Left renal pelvis (tissue), 4 donors: ENCODE data around the gene ZBTB20. TPM values are rescaled to one million over a fixed set of nuclear protein-coding genes. Genes with fewer than 3 reads are reported as not detected.

Experiments
- DNase-seq, 4 donors: peaks; one replicate each; pipeline ENCODE4 v3.0.0-alpha.2; 2013; ENCODE audit warnings: low read depth in 4 of 4, low spot score in 3 of 4
- polyA plus RNA-seq, 4 donors: library from polyadenylated mRNA; unstranded; fragments of 120-200 nt; gene quantifications; one replicate each; pipeline ENCODE4 v1.2.1, GENCODE V29; 2013; ENCODE audit not compliant: insufficient read length in 4 of 4

ZBTB20 gene
- polyA plus RNA-seq, 4 donors: 4.8 to 6.6 (median 5.4) TPM

DNA sequence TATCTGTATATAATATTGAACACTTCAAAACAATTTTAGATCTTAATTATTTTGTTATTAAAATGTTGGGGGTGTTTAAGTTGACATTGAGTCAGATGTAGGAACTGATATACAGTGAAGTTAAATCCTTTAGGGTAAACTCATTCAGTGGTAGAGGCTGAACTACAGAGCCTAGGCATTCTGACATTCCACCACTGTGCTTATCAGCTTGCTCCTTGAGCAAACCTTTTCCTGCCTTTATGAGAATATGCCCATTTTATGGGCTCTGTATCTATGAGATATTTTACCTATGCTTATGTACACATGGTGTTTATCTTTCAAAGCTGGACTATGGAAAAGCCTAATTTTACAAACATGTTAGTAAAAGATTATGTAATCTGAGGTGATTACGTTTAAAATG, 407.5 kb downstream of the ZBTB20 start:
- no peak for DNase-seq

DNA sequence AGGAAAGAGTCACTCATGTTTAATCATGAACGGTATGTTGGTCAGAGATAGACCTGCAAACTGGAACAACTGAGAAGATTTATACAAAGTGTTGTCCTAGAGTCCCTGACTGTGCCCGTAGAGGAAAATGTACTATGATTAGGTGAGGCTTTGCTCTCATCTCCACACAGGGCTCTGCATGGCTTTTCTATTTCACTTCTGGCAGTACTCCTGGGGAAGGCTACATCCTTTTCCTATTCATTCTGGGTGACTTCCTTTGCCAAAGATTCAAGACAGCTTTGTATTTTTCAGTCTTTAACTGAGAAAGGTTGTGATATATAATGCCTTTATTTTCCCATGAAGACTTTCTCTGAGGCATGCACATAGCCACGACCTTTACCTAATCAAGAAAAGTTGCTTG, 414.7 kb downstream of the ZBTB20 start:
- DNase-seq: no peak

DNA sequence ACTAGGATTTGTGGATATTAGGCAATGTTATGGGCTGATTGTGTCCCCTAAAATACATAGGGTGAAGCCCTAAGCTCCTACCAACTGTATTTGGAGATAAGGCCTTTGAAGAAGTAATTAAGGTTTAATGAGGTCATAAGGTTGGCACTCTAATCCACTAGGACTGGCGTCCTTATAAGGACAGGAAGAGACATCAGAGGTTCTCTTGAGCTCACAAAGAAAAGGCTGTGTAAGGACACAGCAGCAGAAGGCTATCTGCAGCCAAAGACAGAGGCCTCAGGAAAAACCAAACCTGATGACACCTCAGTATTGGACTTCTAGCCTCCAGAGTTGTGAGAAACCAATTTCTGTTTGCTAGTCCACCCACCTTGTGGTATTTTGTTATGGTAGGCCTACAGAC, 416.7 kb downstream of the ZBTB20 start:
- no peak for DNase-seq

DNA sequence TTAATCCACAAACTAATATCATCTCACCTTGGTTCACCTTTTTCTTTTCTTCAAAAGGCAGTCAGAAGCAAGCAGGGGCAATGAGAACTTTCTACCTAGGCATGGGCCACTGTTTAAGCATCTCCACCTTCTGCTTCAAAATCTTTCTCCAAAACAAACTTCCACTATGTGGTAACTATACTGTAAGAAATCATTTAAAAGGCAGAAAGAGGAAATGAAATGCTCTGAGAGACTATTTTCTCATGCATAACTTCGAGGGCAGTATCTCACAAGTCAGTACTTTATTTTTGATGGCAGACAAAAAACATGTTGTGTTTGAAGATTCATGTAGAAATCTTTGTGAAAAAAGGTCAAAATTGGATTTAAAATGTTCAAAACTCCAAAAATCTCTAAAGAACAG, 419.7 kb downstream of the ZBTB20 start:
- DNase-seq: no peak

DNA sequence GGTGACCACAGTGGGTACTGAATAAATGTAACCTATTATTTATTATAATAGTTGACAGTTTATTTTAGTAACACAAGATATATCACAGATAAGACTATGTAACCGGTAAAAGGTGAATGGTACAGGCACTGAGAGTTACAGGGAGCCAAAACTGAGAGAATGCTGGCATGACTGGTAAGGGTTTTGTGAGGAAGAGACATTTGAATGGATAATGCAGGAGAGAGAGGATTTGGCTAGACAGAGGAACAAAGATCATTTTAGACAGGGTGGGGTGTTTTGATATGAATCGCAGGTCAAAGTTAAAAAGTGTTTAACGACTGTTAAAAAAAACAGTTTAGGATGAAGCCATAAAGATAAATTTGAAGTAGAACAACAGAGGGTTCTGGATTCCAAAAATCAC, 421.1 kb downstream of the ZBTB20 start:
- DNase-seq: no peak

DNA sequence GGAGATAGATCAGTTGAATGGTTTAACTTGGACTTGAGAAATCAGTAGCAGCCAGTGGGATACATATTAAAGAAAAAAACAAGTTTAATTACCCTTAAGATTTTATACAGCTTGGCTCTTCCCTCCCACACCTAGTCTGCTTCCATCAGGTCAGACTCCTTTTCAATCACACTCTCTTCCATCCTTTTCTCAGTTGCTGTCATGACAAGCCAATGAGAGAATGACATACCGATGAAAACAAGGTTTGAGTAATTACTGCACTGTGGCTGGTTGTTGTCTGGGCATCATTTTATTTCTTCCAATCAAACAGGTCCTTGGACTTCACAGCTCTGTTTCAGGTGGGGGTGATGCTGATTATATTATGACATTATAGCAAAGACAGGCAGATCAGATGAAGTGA, 424.6 kb downstream of the ZBTB20 start:
- DNase-seq: no peak

DNA sequence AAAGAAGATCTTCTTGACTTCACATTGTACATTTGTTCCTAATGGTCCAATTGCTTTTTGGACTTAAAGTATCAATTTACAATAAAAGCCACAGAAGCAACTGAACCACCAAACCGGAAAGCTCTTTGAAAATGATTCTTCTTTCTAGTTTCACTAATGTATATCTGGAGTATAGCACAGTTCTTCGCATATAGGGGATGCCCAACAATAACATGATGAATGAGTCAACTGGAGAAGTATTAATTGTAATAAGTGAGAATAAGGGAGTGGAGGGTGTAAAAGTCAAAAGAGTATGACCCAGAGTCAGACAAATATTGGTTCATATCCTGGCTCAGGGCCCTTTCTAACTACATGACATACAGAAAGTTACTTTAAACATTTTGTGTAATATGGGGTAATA, 425.2 kb downstream of the ZBTB20 start:
- DNase-seq: no peak

DNA sequence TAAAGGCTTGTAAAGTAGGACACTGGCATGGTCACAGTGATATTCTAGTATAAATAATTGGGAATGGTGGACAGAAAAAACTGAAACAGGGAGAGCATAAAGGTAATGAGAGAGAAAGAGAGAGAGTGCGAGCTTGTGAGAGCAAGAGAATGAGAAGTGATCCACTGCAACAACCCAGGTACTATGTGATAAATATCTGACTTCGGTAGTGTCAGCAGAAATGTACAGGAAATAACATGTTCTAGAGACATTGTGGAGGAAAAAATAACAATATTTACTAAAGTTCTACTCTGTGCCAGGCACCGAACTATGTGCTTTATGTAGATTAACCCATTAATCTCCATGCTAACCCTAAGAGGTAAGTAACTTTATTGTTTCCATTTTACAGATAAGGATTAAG, 425.9 kb downstream of the ZBTB20 start:
- no peak for DNase-seq

DNA sequence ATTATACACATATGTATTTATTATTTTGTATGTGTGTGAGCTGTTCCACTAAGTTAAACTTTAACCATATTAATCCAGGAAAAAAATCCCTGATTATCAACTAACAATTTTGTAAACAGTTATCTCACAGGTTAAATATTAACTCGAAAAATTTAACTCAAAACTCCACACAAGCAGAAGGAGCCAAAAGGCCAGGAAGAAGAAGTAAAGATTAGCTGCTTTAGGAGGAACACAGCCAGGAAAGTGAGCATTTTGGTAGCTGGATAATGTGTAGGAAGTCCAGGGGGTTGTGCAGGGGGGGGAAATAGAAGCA, 428.2 kb downstream of the ZBTB20 start:
- peak in 1 of 4 donors; percentile 32 for DNase-seq

DNA sequence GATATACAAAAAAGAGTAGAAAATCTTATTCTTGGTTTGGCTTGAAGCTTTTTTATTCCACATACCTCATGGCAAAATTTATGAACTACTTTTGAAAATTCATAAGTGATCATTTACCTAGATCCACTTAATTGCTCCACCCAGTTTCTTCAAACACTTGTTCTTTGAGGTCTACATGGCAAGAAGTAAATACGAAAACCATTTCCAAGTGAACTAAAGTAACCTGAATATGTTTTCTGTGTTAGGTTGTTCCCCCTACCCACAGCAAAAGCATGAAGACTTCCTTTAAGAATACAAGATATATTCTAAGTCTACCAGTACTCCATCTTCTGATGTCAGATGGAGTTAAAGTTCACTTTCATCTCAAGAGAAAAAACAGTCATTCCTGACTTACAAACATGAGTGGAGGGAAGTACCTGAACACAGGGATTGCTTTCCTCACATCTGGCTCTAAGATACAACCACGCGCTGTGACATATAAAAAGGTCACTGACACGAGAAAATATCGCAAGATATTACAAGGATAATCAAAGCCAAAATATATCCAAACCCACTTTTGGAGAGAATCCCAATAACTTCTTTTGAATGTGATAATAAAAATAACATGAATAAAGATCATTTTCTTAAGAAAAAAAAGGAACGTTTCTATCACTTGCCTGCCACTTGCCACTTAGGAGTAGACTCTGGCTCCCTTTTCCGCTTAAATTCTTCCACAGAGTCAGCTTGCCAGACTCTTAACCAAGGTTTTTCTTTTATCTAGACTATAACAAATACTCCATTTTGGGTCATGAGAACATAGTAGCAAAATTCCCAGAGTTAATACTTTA, 428.8 kb downstream of the ZBTB20 start:
- DNase-seq: no peak

DNA sequence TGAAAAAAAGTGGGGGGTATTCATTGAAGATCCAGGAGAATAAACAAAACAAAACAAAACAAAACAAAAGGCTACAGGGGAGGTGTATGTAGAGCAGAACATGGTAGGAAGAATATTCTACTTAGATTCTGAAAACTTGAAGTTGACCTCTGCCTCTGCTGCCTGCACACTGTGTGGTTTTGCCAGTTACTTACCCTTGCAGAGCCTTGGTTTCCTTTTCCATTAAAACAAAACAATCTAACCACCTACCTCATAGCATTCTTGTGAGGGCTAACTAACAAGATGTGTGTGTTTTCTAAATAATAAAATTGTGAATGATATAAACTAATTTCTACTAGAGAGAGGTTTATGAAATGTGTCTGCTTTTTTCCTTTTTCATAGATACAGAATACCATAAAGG, 430.2 kb downstream of the ZBTB20 start:
- DNase-seq: no peak

DNA sequence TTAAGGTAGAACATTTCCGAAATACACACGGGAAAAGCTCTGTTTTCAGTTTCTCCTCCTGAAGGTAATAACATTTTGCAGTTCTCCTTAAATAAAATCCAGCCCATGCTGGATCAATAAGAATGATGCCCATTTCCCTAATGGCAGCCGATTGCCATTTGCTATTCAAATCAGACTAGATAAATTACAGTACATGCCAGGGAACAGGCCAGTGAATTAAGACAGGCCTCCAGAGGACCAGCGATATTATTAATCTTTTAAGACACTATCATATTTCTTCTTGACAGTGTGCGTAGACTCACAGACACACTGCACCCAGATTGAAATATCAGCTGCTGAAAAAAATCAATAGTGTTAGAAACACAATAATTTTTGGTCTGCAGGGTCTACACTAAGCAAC, 431.0 kb downstream of the ZBTB20 start:
- DNase-seq: no peak

DNA sequence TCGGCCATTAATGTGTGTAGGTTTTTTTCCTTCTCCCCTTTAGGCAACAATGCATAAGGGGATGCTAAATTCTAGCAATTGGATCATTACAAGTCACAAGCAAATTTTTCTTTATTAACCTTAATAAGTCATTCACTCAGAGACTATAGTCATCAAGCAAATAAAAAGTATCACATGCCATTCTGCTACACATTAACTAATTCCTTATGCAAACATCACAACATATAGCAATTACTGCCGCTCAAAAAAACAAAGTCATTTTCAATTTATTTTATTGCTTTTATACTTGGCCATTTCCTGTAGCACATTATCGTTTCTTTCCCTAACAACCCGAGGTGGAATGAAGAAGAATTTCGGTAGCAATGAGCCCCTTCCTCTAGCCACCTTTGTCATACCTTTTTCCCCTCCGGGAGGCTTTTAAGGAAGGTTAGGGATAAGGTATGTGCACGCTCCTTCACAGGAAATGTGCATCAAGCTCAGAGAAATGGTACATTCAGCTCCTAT, 432.1 kb downstream of the ZBTB20 start:
- no peak for DNase-seq

DNA sequence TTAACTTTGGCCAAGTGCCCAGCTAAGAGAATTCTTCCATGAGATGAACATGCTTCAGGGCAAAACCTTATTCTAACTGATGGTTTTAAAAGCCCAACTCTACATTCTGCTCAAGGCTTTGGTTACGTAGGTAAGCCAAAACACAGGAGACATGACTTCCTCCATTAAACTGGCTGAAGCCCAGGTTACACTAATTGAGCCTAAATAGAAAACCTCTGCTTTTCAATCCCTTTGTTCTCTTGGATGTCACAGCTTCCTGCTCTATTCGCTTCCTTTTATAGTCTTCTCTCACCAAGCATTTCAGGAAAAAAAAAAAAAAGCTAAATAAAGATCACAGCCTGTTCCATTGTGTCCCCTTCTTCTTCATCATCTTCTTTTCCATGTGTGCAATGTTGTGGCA, 432.9 kb downstream of the ZBTB20 start:
- DNase-seq: no peak

DNA sequence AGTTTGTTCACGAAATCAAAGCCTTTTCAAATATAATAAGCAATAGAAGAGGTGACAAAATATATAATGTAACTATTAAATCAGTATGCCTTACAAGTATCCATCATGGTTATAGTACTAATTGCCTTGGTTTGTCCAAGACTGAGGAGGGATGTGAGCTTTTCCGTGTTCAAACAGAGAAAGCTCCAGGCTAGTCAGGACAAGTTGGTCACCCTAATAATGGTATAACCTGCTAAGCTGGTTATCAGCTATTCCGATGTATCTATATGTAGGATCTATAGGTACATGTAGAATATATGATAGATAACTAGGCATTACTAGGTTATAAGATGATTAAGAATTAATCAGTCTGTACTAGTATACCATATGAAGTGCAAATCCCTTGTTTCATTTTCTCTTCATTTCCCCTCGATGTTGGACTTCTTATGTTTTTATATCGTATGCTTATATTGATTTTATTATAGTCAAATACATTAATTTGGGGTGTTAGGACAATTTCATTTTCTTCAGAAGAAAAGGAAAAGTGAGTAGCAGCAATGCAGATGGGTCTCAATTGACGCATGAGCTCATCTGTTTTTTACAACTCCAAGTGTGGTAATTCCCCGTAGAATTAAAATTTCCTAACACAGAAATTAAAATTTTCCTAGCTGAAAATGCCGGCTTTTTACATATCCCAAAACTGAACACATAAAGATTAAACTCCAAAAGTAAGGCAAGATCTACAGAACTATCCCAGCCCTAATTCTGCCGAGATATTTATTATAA, 434.2 kb downstream of the ZBTB20 start:
- DNase-seq: no peak

DNA sequence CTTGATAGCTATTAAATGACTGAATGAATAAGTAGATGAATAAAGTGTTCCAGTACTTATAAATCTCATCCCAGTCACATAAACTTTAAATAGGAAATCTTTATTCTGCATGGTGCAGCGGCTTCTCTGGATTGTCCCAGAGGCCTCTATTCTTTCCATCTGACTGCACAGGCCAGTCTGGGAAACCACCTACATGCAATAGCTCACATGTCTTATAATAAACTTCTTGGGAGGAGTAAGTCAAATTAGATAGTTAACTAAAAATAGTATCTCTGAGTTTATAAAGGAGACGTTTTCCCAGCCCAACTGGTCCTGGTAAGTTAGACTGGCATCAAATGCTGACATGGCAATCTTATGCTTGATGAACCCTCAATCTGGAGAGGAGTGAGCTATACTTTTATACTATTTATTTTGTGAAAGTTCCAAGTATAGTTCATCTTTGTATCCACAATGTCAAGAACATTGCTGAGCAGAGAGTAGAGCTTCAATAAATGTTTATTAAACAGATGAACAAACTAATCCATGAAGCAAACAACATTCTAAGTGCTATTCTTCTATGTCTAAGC, 435.7 kb downstream of the ZBTB20 start:
- DNase-seq: no peak

DNA sequence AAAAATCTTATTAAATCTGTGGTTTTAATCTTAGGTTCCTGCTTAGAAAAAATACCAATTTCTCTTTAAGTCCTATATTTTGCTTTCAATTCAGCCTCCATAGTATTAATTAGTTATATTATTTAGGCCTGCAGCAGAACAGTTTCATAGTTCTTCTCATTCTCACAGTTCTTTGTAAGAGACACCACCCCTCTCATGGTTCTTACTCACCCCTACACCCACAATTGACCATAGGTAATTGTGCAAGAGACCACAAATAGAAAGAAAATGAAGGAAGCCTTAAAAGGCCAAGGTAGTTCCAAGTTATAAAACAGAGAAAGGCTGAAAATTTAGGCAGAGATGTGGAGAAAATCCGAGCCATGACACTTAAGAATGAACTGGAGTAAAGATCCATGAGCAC, 438.0 kb downstream of the ZBTB20 start:
- no peak for DNase-seq

DNA sequence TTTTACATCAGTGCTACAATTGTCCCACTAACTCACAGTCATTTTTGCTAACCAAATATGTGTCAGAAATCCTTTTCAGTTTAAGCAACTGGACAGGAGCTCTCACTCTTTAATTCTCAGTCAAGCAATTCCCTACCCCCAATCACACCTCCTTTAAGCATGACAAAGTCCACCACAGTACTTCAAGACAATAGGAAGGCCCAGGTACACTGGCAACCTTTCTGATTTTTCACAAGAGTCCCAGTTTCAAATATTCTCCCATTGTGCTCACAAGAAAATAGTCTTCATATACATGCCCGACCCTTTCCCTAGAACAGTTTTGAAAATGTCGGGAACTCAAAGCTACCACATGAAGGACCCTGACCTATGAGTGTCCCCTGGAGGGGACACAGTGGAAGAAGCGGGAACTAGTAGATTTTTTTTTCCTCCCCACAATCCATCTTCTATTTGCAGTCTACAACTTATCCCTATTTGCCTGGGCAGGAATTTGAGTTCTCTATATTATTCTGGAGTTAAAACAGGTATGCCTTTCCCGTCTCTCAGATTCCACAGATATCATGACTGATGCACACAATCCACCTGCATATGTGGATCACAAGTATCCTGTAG, 439.7 kb downstream of the ZBTB20 start:
- DNase-seq: no peak

DNA sequence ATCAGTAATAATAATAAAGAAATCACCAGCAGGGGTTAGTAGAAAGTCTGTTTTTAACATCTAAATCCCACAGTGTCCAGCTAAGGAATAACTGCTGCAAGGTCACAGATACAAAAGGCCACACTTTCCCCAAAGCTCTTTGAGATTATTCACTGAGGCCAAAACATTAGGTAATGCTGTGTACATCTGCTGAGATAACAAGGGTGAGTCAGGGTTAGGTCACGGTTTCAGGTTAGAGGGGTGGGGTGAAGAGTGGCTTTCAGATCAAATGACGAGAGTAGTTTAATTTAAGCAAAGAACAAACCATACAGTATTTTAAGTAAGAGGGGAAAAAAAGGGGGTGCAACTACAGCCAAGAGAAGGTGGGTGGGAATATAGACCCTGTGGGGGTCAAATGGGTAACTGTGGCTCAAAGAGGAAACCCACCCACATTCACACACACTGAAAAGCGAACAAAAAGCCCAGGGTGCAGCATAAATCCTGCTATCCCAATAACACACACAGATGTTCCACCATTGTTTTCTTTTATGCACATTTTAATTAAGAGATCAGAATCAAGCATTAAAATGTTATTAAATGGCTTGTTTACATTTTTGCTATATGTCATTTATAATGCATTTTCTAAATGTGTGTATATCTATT, 440.4 kb downstream of the ZBTB20 start:
- no peak for DNase-seq

DNA sequence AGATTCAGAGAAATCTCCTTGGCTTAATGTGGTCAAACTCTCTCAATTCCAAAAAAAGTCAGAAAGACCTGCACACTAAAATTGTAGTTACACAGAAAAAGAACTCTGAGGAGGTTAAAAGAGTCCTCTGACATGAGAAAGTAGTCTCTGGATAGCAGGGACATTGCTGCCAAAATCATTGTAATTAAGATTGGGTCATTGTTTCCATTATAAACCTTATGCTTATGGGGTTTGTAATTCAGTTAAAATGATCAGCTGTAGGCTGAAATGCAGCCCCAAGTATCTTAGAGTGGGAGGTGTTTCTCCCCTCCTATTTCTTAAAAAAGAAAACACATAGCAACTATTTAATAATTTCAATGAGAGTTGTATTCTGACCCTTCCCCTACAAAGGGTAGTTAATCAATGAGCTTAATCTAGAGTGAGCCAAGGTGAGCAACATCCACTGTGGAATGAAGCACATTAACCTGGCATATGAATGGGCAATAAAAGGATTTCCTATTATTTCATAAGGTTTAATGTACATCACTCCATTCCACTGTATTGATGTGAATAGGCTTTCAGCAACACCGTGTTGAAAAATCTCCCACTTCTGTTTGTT, 446.4 kb downstream of the ZBTB20 start:
- DNase-seq: no peak
